ENCODE measurements around the gene AMOTL1.

The AMOTL1 gene

DNA sequence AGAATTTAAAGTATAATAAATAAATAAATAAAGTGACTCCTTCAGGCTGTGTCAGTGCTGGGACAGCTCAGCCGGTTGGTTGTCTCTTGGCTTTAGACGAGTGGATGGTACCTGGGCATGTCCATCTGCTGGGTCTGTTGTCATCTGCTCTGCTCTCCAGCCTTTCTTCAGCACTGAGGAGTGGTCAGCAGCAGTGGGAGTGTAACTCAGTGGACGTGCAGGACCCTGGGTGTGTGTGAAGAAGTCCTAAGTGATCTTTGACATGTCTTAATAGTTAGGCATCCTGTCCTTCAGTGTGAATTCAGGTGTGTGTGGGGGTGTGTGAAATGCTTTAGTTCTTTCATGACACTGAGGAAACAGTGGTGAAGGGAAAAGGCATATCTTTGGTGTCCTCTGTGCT lies 24.3 kb downstream of the AMOTL1 start:
- no peaks in the 10 kb centered on the region for H3K27me3 ChIP-seq (ENCODE audit: control insufficient read depth, insufficient read depth, low read length)
- no peak overlapping the region for H3K27ac ChIP-seq (ENCODE audit: low read length)
- DNase-seq (ENCODE audit: low read depth, low spot score): no peak
- H3K4me3 ChIP-seq (ENCODE audit: low read length): no peak overlapping the region
- H3K36me3 ChIP-seq (ENCODE audit: control insufficient read depth, insufficient read depth, low read length): no peaks in the 10 kb centered on the region
- no CpG with 5 or more reads among the region's 3 CpGs for WGBS (ENCODE audit: insufficient coverage, insufficient read length)
- H3K9me3 ChIP-seq (ENCODE audit: control insufficient read depth, insufficient read depth, low read length): no peaks in the 10 kb centered on the region
- H3K4me1 ChIP-seq (ENCODE audit: control insufficient read depth, insufficient read depth, low read length): peaks cover 3% of the 10 kb centered on the region; the same call in 1 of the 2 replicates

DNA sequence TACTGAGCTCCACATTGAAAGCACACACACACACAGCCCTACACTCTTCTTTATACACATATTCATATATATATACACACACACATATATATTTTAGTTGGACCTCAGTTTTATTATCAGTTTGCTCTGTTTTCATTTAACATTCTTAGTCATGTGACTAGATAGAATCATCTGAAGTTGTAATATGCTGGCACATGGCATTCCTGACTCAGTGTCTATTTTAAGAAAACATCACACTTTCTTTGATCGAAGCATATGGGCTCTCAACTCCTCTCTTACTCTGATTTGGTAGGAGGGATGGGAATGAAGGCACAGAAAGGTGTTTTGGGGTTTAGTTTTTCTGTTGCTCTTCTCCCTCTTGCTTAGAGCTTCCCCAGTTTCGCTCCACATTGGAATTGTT lies 24.8 kb downstream of the AMOTL1 start:
- H3K27ac ChIP-seq (ENCODE audit: low read length): no peak overlapping the region
- H3K9me3 ChIP-seq (ENCODE audit: control insufficient read depth, insufficient read depth, low read length): no peaks in the 10 kb centered on the region
- H3K4me1 ChIP-seq (ENCODE audit: control insufficient read depth, insufficient read depth, low read length): peaks cover 1% of the 10 kb centered on the region; the same call in 1 of the 2 replicates
- no peaks in the 10 kb centered on the region for H3K27me3 ChIP-seq (ENCODE audit: control insufficient read depth, insufficient read depth, low read length)
- no peaks in the 10 kb centered on the region for H3K36me3 ChIP-seq (ENCODE audit: control insufficient read depth, insufficient read depth, low read length)
- H3K4me3 ChIP-seq (ENCODE audit: low read length): no peak overlapping the region
- DNase-seq (ENCODE audit: low read depth, low spot score): no peak
- no CpG with 5 or more reads among the region's 2 CpGs for WGBS (ENCODE audit: insufficient coverage, insufficient read length)

DNA sequence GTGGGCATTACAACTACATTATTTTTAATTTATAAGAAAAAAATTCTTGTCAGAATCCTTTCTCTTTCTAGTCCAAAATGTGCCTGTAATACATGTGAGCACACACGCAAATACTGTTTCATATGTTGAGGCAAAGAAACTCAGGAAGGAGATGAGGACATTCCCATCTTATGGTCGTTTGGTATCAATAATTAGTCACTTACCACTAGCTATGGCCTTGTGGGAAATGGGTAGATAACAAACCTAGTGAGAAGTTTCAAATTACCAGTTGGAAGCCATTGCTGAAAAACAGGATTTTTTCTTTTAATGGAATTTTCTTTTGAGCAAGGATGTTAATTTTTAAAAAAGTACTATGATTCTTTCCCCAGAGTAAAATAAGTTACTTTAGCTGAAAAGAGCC lies 25.7 kb downstream of the AMOTL1 start:
- Histone ChIP-seq H3K27ac (ENCODE audit: low read length) (no peak overlapping the region), H3K36me3 (ENCODE audit: control insufficient read depth, insufficient read depth, low read length) (no peaks in the 10 kb centered on the region), H3K9me3 (ENCODE audit: control insufficient read depth, insufficient read depth, low read length) (no peaks in the 10 kb centered on the region), H3K27me3 (ENCODE audit: control insufficient read depth, insufficient read depth, low read length) (no peaks in the 10 kb centered on the region), H3K4me3 (ENCODE audit: low read length) (no peak overlapping the region), H3K4me1 (ENCODE audit: control insufficient read depth, insufficient read depth, low read length) (peaks cover 1% of the 10 kb centered on the region; the same call in 1 of the 2 replicates)
- WGBS (ENCODE audit: insufficient coverage, insufficient read length): no CpG with 5 or more reads among the region's 2 CpGs
- DNase-seq (ENCODE audit: low read depth, low spot score): no peak

DNA sequence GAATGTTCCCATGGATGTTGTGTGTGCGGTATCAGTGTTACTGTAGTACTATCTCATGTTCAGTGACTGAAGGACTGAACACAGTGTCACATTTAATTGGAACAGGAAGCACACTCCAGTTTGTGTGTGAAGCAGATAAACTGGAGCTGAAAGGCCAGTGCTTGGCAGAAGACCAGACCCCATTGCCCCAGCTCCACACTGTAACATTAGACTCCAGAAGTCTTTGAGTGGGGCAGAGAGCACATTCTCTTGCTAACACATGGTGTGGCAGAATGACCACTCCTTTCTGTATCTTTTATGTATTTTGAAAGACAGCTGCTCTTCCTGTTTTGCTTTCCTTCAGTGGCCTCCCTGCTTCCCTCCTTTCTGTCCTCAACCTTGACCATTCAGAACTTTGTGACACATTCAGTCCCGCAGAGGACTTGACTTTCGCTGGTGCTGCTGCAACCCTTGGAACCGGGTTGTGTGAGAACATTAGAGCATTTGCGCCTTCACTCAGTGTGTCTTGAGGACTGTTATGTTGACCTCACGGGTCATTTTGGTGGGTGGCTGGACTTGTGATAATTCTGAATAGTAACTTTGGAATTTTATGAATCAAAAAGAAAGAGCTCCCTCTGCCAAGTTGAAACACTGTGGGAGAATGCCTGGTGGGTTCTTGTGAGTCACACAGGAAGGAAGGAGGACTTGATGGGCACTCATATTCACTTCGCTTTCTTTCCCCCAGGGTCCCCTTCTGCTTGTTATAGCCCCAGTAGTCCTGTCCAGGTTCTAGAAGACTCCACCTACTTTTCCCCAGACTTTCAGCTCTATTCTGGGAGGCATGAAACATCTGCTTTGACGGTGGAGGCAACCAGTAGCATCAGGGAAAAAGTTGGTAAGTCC lies 26.4 kb downstream of the AMOTL1 start:
- Histone ChIP-seq H3K4me1 (ENCODE audit: control insufficient read depth, insufficient read depth, low read length) (peaks cover 1% of the 10 kb centered on the region; the same call in 1 of the 2 replicates), H3K9me3 (ENCODE audit: control insufficient read depth, insufficient read depth, low read length) (no peaks in the 10 kb centered on the region), H3K36me3 (ENCODE audit: control insufficient read depth, insufficient read depth, low read length) (no peaks in the 10 kb centered on the region), H3K4me3 (ENCODE audit: low read length) (no peak overlapping the region), H3K27ac (ENCODE audit: low read length) (no peak overlapping the region), H3K27me3 (ENCODE audit: control insufficient read depth, insufficient read depth, low read length) (no peaks in the 10 kb centered on the region)
- DNase-seq (ENCODE audit: low read depth, low spot score): no peak
- no CpG with 5 or more reads among the region's 8 CpGs for WGBS (ENCODE audit: insufficient coverage, insufficient read length)

DNA sequence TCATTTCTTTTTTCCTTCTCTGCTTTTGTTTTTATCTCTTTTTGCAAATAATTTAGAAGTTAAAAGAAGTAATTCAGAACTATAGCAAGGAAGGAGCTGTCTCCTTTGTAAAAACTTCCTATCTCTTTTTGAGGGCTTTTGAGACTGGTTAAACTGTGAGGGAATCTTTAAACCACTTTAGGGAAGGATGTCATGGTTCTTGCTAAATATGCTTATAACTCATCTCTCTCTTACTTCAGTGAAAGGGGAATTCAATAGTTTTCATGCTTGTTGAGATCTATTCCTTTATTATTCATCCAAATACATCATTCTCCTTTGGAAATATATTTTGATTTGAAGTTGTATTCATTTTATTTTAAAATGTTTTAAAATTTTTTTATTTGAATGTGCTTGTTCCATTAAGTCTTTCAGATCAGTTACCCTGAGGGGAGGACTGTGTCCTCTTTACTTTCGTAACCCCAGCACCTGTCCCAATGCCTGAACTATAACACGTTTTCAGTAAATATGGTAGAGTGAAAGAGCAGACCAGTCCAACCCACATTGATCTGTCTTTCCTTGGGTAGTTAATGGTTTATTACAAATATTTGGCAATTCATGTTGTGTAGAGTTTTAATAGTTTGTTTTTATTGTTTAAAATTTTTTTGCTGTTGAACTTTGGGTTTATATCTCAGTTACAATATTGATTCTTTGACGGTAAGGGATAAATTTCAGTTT lies 27.5 kb downstream of the AMOTL1 start:
- Histone ChIP-seq H3K27ac (ENCODE audit: low read length) (no peak overlapping the region), H3K27me3 (ENCODE audit: control insufficient read depth, insufficient read depth, low read length) (no peaks in the 10 kb centered on the region), H3K4me1 (ENCODE audit: control insufficient read depth, insufficient read depth, low read length) (peaks cover 1% of the 10 kb centered on the region; the same call in 1 of the 2 replicates), H3K9me3 (ENCODE audit: control insufficient read depth, insufficient read depth, low read length) (no peaks in the 10 kb centered on the region), H3K4me3 (ENCODE audit: low read length) (no peak overlapping the region), H3K36me3 (ENCODE audit: control insufficient read depth, insufficient read depth, low read length) (no peaks in the 10 kb centered on the region; the same call in 1 of the 2 replicates)
- DNase-seq (ENCODE audit: low read depth, low spot score): no peak
- WGBS (ENCODE audit: insufficient coverage, insufficient read length): no CpG with 5 or more reads among the region's 3 CpGs

DNA sequence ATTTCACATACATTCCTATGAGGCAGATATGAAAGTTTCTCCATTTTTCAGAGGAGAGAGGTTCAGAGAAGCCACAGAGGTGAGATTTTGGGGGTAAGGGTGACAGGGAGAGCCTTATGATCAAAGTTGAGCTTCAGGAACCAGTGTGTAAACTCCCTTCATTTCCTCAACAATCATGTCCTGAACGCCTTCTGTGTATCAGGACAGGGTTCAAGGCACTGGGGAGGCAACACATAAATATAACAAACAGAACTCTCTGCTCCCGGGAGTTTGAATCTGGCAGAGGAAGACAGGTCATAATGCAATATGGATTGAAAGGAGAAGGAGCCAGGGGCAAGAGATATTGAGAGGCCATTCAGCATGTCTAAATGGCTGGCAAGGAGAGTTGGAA lies 28.0 kb downstream of the AMOTL1 start:
- H3K4me3 ChIP-seq (ENCODE audit: low read length): no peak overlapping the region
- no peak for DNase-seq (ENCODE audit: low read depth, low spot score)
- H3K4me1 ChIP-seq (ENCODE audit: control insufficient read depth, insufficient read depth, low read length): peaks cover 1% of the 10 kb centered on the region; the same call in 1 of the 2 replicates
- no peaks in the 10 kb centered on the region for H3K27me3 ChIP-seq (ENCODE audit: control insufficient read depth, insufficient read depth, low read length)
- no peaks in the 10 kb centered on the region; the same call in 1 of the 2 replicates for H3K36me3 ChIP-seq (ENCODE audit: control insufficient read depth, insufficient read depth, low read length)
- no peak overlapping the region for H3K27ac ChIP-seq (ENCODE audit: low read length)
- no peaks in the 10 kb centered on the region for H3K9me3 ChIP-seq (ENCODE audit: control insufficient read depth, insufficient read depth, low read length)
- WGBS (ENCODE audit: insufficient coverage, insufficient read length): no CpG with 5 or more reads among the region's 2 CpGs

DNA sequence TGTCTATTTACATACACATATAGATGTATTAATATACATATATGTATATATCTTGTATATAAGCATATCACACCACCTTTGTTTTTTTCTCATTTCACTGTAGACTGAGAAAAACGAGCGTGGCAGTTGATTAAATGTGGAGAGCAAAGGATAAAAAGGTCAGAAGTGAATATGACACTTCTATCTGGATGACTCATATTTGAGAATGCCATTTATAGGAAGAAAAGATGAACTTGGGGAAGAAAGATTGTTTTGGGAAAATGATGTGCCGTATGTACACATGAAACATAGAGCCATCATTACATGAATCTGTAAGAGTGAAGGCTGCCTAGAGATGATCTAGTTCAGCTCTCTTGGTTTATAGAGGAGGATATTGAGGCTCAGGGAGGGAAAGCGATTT lies 28.7 kb downstream of the AMOTL1 start:
- H3K36me3 ChIP-seq (ENCODE audit: control insufficient read depth, insufficient read depth, low read length): no peaks in the 10 kb centered on the region; the same call in 1 of the 2 replicates
- no peaks in the 10 kb centered on the region for H3K27me3 ChIP-seq (ENCODE audit: control insufficient read depth, insufficient read depth, low read length)
- H3K4me3 ChIP-seq (ENCODE audit: low read length): no peak overlapping the region
- H3K27ac ChIP-seq (ENCODE audit: low read length): no peak overlapping the region
- no peak for DNase-seq (ENCODE audit: low read depth, low spot score)
- WGBS (ENCODE audit: insufficient coverage, insufficient read length): no CpG with 5 or more reads among the region's 4 CpGs
- peaks cover 1% of the 10 kb centered on the region; the same call in 1 of the 2 replicates for H3K4me1 ChIP-seq (ENCODE audit: control insufficient read depth, insufficient read depth, low read length)
- no peaks in the 10 kb centered on the region for H3K9me3 ChIP-seq (ENCODE audit: control insufficient read depth, insufficient read depth, low read length)

DNA sequence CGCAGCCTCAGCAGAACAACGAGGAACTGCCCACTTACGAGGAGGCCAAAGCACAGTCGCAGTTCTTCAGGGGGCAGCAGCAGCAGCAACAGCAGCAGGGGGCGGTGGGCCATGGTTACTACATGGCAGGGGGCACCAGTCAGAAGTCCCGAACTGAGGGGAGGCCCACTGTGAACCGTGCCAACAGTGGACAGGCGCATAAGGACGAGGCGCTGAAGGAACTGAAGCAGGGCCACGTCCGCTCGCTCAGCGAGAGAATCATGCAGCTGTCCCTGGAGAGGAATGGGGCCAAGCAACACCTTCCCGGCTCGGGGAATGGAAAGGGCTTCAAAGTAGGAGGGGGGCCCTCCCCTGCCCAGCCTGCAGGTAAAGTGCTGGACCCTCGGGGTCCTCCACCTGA lies 31.6 kb downstream of the AMOTL1 start:
- no peaks in the 10 kb centered on the region for H3K9me3 ChIP-seq (ENCODE audit: control insufficient read depth, insufficient read depth, low read length)
- no peaks in the 10 kb centered on the region for H3K4me1 ChIP-seq (ENCODE audit: control insufficient read depth, insufficient read depth, low read length)
- H3K27me3 ChIP-seq (ENCODE audit: control insufficient read depth, insufficient read depth, low read length): no peaks in the 10 kb centered on the region
- no peak overlapping the region for H3K4me3 ChIP-seq (ENCODE audit: low read length)
- WGBS (ENCODE audit: insufficient coverage, insufficient read length): no CpG with 5 or more reads among the region's 17 CpGs
- no peak for DNase-seq (ENCODE audit: low read depth, low spot score)
- no peaks in the 10 kb centered on the region; the same call in 1 of the 2 replicates for H3K36me3 ChIP-seq (ENCODE audit: control insufficient read depth, insufficient read depth, low read length)
- H3K27ac ChIP-seq (ENCODE audit: low read length): no peak overlapping the region

DNA sequence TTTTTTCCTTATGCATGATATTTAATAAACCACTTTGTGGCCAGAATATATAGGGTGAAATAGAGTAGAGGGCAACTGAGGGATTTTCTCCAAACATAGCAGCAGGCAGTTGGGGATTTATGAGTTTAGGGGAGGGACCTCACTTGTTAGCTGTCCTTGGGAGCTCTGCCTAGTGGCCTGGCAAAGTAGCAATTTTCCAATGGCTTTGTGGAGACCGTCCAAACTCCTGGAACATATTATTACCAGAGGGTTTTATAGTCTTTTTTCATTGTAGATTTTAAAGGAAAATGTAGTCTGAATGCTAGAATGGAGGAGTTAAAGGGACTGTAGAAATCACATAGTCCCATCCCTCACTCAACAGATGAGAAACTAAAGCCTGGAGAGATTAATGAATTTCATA lies 32.3 kb downstream of the AMOTL1 start:
- no peak overlapping the region for H3K4me3 ChIP-seq (ENCODE audit: low read length)
- DNase-seq (ENCODE audit: low read depth, low spot score): no peak
- no peaks in the 10 kb centered on the region for H3K27me3 ChIP-seq (ENCODE audit: control insufficient read depth, insufficient read depth, low read length)
- no peak overlapping the region for H3K27ac ChIP-seq (ENCODE audit: low read length)
- H3K9me3 ChIP-seq (ENCODE audit: control insufficient read depth, insufficient read depth, low read length): no peaks in the 10 kb centered on the region
- no peaks in the 10 kb centered on the region for H3K4me1 ChIP-seq (ENCODE audit: control insufficient read depth, insufficient read depth, low read length)
- no peaks in the 10 kb centered on the region; the same call in 1 of the 2 replicates for H3K36me3 ChIP-seq (ENCODE audit: control insufficient read depth, insufficient read depth, low read length)
- WGBS (ENCODE audit: insufficient coverage, insufficient read length): no CpG with 5 or more reads among the region's 1 CpG

DNA sequence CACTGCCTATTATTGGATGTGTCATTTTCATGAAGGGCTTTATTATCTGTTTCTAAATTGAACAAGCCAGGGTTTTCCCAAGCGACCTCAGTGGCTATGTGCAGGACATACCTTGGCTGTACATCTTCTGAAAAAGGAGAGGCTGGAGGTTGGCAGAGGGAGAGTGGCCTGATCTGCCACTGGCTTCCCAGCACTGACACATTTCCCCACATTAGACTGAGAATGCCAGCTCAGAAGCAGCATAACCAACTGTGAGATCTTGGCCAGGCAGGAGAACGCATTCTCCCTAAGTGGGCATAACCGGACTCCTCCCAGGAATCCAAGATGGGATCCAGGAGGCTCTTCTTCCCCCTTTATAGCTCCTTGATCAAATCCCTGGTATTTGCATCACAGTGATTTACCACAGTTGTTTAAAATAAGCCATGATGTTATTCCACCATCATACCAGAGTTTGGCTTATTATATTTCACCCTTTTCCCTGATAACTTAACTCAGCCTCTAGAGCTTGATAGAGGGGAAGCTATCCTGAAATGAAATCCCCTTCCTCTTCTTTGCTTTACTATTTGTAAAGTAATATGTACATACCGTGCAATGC lies 33.8 kb downstream of the AMOTL1 start:
- no peaks in the 10 kb centered on the region for H3K27me3 ChIP-seq (ENCODE audit: control insufficient read depth, insufficient read depth, low read length)
- DNase-seq (ENCODE audit: low read depth, low spot score): no peak
- H3K4me1 ChIP-seq (ENCODE audit: control insufficient read depth, insufficient read depth, low read length): no peaks in the 10 kb centered on the region
- no peaks in the 10 kb centered on the region for H3K9me3 ChIP-seq (ENCODE audit: control insufficient read depth, insufficient read depth, low read length)
- H3K4me3 ChIP-seq (ENCODE audit: low read length): no peak overlapping the region
- WGBS (ENCODE audit: insufficient coverage, insufficient read length): no CpG with 5 or more reads among the region's 4 CpGs
- H3K36me3 ChIP-seq (ENCODE audit: control insufficient read depth, insufficient read depth, low read length): no peaks in the 10 kb centered on the region; the same call in 1 of the 2 replicates
- no peak overlapping the region for H3K27ac ChIP-seq (ENCODE audit: low read length)
